HG02885 (cell line): Measurements from ENCODE around the gene POPDC3.
"Not testable (repeated sequence)": the region's sequence is repeated elsewhere in the genome, so short reads cannot be mapped to it uniquely, and the experiment has no call there.

Source experiments
- ATAC-seq: cut with Tn5 transposase; IDR thresholded peaks from one replicate; pipeline ENCODE4 v1.9.1; 2021; ENCODE audit warnings: mild to moderate bottlenecking; ENCODE audit not compliant: unreplicated experiment, poor library complexity

POPDC3 gene, protein sequence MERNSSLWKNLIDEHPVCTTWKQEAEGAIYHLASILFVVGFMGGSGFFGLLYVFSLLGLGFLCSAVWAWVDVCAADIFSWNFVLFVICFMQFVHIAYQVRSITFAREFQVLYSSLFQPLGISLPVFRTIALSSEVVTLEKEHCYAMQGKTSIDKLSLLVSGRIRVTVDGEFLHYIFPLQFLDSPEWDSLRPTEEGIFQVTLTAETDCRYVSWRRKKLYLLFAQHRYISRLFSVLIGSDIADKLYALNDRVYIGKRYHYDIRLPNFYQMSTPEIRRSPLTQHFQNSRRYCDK

GRCh38 chr6:105179244-105180065 lies at the start of gene POPDC3:
Gene POPDC3, minus strand, starts transcription at chr6:105180014. Its CDS starts 18,105 bp downstream, at chr6:105161909.
- ATAC-seq, result peak; percentile 59

- ATAC-seq, result no peak
Observed at GRCh38 chr6:105227295-105227767, 47.5 kb upstream of the POPDC3 start.

DNA sequence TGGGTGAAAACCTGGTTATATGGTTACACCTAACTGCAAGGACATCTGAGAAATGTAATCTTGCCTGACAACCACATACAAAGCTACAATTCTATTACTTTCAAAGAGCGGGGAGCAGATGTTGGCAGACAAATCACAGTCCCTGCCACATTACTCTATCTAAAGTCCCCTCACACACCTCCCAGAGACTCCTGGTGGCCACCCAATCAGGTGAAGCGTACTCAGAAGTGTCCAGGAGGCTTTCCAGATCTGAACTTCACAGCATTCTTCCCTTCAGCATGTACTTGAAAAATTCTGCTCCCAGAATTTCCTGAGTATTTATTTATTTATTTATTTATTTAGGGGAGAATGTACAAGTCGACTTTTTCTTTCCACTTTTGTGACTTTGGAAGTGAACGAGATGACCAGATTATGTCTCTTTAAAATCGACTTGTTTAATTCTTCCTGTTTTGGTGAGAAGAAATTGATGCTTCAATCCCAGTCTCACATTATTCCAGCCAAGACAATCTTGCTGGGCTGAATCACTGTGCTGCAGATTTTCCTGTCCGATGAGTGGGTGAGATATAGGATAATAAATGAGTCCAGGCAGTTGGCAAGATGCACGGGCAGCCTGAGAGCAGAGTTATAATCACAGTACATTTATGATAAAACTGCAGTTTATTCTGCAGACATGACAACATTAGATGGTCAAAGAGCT lies 46.9 kb upstream of the POPDC3 start:
- ATAC-seq, result no peak

GRCh38 chr6:105223242-105223641 lies 43.4 kb upstream of the POPDC3 start:
- ATAC-seq, result no peak

- ATAC-seq, result not testable (repeated sequence)
Observed at GRCh38 chr6:105221219-105221618, 41.4 kb upstream of the POPDC3 start.

DNA sequence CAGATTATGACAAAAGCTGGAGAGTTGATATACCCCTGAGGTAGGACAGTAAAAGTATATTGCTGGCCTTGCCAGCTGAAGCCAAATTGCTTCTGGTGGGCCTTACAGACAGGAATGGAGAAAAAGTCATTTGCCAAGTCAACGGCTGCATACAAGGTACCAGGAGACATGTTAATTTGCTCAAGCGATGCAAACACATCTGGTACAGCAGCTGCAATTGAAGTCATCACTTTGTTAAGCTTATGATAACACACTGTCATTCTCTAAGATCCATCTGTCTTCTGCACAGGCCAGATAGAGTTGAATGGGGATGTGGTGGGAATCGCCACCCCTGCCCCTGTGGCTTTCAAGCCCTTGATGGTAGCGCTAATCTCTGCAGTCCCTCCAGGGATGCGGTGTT lies 40.4 kb upstream of the POPDC3 start:
- no peak for ATAC-seq

GRCh38 chr6:105219218-105219617 lies 39.4 kb upstream of the POPDC3 start:
- ATAC-seq, result not testable (repeated sequence)

- no peak for ATAC-seq
Observed at GRCh38 chr6:105215506-105215905, 35.7 kb upstream of the POPDC3 start.

DNA sequence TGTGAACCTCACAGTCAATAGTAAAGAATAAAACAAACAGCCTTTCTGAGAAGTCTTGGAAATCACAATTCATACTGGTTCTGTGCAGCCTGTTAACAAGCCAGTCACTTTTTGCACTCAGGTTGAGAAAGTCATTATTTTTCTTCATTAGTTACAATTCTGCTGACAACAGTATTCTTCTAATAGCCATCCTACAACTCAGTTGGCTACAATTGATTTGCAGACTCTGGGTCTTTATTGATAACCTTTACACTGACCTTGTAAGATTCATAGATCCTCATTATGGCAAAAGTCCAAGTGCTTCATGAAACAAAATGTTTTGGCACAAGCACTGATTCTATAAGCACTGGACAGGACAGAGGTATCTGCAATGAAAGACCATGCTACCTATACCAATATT lies 34.9 kb upstream of the POPDC3 start:
- no peak for ATAC-seq

DNA sequence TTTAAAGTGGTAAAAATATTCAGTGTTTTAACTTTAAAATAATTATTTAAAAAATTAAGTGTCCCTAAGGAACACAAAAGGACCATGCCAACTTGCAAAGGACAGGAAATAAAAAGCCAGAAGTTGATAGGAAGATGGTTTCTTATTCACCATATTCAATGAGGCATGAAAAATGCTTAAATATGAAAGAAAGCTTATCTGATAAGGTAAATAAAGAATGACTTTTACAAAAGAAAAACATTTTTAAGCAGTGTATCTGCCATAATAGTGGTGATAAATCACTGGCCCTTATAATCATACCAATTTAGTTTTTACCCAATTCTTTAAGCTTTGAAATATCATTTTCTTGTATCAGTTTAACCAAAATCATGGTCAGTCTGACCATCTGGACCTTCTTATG lies 33.5 kb upstream of the POPDC3 start:
- ATAC-seq, result no peak

DNA sequence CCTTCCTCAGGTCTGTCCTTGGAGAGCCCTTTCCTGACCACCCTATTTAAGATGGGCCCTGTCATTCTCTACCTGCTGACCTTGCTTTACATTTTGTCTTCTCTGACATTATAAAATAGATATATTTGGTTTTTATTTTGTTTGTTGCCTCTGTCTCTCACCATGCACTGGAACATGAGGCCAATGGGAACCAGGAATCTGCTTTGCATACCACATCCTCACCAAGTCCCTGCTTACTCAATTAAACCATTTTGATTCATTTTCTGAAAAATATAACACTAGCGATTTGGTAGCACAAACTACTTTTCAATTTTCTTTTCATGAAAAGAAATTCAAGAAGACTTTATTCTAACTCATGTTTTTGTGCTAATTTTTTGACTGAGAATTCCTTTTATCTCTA lies 32.8 kb upstream of the POPDC3 start:
- peak; percentile 76 for ATAC-seq

DNA sequence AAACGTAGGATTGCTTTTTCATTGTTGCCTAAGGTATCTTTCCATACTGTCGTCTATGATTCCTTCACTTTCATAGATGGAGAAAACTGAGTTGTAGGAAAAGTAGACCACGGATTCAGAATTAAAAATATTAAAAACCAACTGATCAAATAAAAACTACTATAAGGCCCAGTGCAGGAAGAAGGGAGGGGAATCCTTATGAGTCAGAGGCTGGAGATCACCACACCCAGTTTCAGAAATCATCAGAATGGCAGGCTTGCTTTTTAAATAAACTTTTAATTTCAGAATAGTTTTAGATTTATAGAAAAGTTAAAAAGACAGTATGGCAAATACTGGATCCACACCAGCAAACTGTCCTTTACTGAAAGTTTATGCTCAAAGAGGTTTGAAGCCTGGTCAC lies 32.0 kb upstream of the POPDC3 start:
- no peak for ATAC-seq

DNA sequence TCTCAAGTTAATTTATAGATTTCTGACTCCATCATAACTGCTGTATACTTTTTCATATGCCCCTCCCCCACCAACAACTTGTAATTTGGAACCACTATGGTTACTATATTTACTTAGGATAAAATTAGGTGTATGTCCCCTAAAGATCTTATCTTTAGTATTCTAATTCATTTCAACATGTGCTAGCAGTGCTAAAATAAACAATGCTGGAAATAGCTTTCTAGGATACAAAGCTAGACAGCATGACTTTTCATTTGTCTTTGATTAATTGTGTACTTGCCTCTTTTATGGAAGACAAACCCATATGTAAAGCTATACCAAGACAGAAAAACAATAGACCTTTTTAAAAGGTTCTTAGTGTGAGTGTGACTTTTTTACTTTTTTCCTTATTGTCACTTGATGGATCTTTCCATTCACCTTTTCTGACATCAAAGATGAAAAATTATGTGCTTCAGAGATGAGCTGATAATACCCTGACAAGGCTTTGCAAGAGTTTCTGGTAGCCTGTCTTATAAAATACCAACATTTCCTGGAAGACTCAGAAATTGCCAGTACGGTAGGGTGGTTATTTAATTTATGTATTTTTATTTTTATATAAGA lies 31.2 kb upstream of the POPDC3 start:
- ATAC-seq, result no peak

DNA sequence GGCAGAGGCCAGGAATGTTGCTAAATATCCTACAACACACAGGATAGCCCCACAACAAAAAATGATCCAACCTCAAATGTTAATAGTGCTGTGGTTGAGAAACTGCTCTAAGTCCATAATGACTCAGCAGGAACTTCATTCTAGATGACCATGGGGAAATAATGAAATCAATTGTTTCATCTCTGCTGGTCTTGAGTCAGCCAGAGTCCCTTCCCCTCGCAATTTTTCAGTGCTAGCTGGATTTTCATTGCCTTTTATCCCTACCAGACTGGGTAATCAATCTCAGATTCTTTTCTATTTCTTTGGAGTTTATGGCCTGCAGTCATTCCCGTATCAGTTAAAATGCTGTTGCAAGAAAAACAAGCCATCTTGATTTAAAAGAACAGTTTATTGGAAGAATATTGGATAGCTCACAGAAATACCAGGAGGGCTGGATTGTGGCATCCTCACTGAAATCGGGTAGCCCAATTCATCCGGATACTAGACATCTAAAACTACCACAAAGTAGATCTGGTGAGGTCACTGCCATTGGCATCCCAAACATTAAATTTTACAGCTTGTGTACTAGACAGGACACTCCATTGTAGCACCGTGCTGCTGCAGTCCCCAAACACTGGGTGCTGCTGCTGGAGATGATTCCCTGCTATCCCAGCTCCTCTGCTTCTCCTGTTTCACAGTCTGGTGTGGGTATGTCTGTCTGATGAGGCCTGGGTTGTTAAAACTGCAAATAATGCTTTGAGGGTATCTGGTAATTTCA lies 30.3 kb upstream of the POPDC3 start:
- no peak for ATAC-seq

DNA sequence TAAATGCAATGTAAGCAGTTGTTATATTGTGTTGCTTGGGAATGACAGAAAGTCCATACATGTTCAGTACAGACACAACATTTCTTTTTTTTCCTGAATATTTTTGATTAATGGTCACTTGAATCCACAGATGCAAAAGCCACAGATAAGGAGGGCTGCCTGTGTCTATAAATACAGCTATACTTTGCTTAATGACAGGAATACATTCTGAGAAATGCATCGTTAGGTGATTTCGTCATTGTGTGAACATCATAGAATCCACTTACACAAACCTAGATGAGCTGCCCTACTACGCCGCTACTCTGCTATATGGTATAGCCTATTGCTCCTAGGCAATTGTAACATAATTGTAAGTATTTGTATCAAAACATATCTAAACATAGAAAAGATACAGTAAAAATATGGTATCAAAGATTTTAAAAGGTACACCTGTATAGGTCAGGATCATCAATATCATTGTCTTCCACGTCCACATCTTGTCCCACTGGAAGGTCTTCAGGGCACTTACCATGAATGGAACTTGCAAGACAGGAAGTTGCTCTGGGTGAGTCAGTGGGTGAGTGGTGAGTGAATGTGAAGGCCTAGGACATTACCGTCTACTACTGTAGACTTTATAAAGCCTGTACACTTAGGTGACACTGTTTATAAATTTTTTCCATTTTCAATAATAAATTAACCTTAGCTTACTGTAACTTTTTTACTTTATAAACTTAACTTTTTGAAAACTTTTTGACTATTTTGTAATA lies 27.9 kb upstream of the POPDC3 start:
- ATAC-seq, result no peak

DNA sequence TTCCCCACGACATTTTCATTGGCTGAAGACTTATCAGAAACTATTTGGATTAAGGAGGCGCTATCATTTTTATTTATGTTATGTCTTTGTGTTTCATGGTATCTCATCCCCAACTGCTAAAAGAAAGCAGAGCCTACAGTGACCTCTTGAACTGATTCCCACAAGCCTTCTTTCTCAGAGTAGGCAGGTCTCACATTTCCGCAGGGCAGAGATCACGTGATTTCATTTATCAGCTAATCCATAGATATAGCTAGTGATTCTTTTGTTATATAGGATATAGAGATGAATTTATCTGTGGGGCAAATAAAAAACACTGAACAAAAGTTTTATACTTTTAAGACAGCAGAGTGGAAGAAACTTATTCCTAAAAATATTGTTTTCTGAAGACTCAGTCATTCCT lies 25.0 kb upstream of the POPDC3 start:
- ATAC-seq, result no peak

DNA sequence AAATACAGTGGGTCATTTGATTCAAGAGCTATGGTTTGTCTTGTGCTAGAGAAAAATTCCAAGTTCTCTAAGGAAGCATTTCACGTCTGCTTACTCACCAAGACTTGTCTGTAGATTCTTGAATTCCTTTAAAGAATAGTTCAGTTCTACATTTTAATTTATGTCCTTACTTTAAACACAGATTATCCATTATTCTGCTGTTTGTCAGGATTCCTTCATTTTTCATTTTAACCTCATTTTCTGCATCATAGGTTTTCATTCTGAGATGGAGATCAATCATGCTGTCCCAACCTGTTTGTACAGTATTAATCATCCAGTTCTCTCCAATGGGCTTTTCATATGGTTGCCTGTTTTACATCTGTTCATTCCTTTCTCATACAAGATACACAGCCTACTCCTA lies 24.5 kb upstream of the POPDC3 start:
- ATAC-seq, result no peak

GRCh38 chr6:105202486-105202885 lies 22.7 kb upstream of the POPDC3 start:
- no peak for ATAC-seq

DNA sequence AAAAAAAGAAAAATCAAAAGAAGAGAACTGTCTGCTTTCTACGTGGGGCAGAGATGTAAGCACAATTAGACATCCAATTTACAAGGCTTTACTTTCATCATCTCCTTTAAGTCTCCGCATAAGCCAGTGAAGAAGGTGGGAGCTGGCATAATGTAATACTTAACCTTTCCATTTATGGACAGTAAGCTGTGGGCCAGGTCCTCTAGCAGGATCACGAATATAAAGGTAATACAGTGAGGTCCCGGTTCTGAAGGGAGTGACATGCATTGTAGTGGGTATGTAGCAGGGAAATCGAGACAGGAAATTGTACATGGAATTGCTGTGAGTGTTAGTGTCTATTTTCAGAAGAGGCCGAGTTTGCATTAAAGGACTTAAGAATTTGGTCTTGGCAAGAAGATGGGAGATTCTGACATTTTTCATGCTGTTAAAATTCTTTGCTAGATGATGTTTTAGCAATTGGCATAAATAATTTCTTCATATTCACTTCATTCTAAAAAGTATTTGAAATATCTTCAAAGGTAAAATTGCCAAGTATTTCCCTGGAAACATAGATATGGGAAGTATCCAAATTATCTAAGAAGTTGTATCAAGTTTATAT lies 20.4 kb upstream of the POPDC3 start:
- ATAC-seq, result no peak
